RPMI8226 (cell line): ENCODE results near the gene AUTS2.
A peak's percentile ranks its signal among the peaks of the same experiment; 100 is the strongest.

Experiments used
- DNase-seq: peaks from one replicate; pipeline ENCODE4 v3.0.0-alpha.2; 2015

AUTS2 gene

DNA sequence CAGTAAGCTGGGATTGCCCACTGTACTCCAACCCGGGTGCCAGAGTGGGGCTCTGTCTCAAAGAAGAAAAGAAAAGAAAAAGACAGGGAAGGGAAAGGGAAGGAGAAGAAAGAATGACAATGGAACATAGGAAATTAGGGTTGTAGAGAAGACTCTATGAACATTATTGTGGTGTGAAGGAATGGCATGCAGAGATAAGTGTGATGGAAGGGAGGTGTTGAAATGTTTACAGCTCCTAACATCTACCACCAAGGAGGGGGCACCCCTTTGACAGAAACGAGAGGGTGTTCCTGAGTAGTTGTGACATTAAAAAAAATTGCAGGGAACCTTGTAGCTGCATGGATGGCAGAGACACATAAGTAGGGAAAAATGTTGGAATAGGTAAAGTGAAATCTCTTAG, 27.5 kb downstream of the AUTS2 start:
- DNase-seq = no peak

- no peak for DNase-seq
Measured at GRCh38 chr7:69630292-69630691, 32.0 kb downstream of the AUTS2 start.

DNA sequence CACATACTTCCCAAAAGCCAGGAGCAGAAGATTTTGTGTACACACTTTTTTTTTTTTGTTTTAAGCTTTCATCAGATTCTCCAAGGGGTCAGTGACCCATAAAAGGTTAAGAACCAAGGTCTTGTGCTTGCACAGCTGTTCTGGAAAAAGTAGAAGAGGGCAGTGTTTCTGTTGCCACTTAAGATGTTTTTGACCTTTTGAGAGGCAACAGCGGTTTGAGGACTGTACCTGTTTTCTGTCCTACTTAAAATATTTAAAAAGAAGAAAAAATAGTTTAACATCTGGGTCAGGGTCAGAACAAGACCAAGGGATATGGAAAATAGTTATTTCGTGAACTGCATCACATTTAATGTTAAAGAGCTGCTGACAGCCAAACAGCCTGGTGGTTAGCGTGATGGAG, 32.9 kb downstream of the AUTS2 start:
- peak; percentile 28 for DNase-seq

DNA sequence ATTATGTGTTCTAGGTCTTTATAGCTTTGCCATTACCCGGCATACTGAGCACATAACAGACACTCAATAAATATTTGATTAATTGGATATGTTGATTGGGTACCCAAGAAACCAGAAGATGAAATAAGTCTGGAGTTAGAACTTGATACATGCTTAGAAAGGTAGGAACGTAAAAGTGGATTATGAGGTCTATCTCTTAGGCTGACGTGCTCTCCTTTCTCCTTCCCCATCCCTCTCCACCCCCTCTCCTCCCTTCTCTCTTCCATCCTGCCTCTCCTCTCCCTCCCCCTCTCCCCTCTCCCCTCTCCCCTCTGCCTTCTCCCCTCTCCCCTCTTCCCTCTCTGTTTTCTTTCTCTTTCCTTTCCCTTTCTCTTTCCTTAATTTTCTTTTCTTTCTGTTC, 34.0 kb downstream of the AUTS2 start:
- DNase-seq = no peak

- no peak for DNase-seq
Measured at GRCh38 chr7:69633122-69633831, 35.0 kb downstream of the AUTS2 start.

DNA sequence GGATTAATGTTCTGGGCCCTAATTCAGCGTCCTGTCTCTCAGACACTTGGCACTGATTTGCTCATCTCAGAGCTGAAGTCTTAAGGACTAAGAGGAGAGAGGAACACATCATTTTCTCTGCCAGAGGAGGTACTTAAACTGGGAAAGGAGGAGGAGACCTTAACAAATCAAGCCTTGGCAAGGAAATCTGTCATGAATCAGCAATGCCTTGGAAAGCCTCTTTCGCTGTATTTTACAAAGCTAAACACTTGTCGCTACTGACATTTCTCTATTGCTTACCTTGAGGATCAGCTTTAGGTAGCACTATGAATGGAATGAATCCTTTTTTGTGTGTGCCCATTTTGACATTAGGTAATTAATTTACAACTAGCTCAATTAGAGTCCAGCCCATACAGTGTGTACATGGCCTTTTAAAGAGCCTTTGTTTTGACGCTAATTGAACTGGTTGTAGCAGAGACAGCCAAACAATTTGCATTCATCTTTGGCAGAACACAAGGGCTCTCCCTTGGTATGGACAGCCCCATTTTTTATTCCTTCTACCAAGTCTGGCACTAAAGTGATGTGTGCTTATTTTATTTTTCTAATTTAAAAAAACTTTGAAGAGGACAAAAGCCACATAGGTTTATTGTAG, 37.4 kb downstream of the AUTS2 start:
- DNase-seq = no peak

DNA sequence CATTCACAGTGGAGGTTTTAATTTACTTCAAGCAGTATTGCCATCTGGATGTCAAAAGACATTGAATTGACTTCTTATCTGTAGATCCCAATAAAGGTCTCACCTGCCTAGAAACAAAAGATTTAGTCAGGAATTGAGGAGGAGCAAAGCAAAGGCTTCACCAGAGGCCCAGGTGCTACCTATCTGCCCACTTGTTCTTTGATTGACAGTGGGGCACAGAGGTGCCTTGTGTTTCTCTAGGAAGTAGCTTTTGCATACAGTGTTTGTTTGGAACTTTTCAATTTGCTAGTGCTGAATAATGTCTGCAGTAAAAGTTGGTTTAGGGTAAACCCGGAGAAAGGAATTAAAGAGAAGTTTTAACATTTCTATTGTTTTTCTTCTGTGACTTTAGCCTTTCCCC, 40.4 kb downstream of the AUTS2 start:
- no peak for DNase-seq

GRCh38 chr7:69640216-69640615, 41.9 kb downstream of the AUTS2 start:
- DNase-seq = no peak

DNA sequence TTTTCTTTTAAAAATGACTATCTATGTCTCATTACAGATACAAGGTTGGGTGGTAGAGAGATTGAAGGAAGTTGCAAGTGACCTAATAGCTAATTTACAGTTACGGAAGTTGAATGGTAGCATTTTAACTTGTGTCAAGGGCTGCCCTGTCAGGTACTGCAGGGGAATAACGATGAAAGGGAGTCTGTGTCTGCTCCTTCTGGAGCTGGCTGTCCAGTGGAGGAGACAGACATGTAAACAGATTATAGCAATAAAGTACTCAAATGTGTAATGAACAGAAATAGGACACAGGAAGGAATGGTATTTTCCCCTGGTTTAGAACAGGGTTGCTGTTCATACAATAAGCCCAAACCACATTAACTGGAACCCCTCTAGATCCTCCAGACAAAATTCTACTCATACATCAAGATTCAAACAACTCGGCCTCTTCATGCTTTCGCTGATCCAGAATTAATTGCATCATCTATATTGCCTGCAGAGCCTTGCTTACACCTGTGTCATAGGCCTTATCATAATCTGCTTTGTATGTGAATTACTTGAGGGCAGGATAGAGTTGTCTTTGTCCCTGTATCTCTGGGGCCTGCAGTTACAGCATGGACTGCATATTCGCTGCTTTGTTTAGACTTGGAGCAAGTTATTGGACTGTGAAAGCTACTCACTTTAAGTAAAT, 42.8 kb downstream of the AUTS2 start:
- no peak for DNase-seq

DNA sequence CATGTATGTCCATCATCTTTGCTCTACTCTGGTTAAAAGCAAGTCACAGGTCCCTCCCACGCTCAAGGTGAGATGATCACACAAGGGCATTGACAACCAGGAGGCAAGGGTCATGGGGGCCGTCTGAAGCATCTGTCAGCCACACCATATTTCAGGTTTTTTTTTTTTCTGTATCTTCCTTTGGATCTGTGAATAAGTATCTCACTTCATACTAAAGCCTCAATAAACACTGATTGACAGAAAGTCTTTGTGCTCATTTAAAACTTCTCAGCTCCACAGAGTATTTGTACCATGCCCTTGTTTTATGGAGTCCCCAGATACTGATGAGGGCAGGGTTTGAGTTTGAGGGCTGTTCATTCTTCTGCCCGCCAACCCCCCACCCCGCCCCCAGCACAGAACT, 45.0 kb downstream of the AUTS2 start:
- DNase-seq = no peak

DNA sequence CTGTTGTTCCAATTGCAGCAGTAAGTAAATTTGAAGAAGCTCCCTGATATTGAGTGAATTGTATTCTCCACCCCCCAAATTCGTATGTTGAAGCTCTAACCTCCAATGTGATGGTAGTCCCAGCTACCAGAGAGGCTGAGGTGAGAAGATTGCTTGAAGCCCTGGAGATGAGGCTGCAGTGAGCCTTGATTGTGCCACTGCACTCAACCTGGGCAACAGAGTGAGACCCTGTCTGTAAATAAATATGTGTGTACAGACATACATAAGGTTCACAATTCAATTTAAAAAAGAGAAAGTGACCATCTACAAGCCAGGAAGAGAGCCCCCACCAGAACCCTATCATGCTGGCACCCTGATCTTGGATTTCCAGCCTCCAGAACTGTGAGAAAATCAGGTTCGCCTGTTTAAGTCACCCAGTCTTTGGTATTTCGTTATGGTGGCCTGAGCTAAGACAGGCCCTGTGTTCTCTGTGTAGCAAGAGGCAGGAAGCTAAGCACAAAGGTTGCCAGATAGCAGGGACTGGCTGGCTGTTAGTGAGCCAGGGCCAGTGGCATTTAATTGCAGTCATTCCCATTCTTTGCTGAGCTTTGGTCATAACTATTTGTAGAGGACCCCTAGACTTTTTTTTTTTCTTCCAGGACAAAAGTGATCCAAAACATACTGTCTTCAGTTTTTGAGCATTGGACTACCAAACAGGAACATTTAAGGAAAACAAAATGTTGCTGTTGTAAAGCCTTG, 45.6 kb downstream of the AUTS2 start:
- DNase-seq = no peak

GRCh38 chr7:69645683-69646082, 47.4 kb downstream of the AUTS2 start:
- DNase-seq = no peak

- no peak for DNase-seq
Measured at GRCh38 chr7:69651101-69651590, 52.9 kb downstream of the AUTS2 start.

GRCh38 chr7:69652947-69653701, 54.8 kb downstream of the AUTS2 start:
- DNase-seq = no peak

GRCh38 chr7:69653806-69654205, 55.5 kb downstream of the AUTS2 start:
- DNase-seq = no peak

DNA sequence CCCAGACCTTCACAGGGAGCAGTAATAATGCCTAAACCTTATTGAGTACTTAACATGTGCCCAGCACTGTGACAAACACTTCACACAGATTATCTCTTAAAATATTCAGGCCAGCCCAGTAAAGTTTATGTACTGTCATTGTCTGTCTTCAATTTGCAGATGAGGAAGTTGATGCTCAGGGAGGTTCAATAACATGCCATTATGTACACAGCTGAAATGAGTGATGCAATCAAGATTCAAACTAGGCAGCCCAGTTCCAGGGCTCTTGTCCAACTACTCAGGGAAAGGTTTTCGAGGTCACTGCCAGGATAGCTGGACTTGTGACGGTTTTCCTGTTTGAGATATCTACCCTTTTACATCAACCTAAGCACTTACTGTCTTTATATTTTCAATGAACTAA, 56.1 kb downstream of the AUTS2 start:
- peak; percentile 34 for DNase-seq

DNA sequence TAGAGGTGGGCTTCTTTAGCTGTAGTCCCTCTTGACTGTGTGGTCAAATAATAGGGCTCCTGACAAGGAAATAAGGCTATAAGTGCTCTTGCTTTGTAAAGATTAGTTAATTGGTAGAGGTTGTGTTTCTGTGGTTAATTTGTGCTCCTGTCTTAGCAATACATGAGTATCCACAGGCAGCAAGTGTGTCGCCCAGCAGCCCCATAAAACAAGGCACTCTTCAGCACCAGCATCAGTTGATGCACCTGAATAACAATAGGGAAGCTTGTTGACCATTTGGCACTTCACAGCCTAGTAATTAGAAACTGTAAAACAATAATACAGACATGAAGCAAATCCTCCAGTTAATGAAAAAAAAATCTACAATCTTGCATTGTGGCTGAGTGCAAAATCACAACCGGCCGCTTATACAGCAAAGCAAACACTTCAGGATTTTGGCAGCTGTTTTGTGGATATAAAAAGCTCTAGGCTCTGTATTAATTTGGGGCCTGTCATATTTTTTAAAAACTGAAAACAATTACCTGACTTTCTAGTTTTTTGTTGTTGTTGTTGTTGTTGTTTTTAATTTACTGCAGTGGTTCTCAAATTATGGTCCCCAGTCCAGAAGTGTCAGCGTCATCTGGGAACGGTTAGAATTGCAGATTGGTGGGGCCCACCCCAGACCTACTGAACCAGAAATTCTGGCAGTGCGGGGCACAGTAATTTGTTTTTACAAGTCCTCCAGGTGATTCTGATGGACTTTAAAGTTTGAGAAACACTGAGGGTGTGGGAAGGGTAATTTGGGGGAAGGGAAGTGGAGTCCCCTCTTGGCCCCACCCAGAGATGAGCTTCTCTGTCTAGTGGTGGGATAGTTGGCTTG, 56.8 kb downstream of the AUTS2 start:
- no peak for DNase-seq

DNA sequence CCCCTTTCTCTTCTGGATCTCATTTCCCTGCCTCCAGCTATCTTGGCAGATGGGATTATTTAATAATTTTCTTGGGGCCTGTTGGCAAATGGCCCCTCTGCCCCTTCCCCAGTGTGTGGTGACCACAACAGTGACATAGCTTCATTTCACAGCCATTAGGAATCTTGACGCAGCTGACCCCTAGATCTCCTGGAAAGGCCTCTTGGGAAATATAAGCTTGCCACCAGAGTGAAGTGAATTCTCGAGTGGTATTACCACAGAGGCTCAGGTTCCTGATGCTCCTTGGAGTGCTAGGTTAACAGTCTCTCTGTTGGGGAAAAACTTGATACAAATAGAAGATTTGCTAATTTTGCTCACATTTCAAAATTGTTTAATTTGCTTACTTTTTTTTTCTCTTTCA, 57.8 kb downstream of the AUTS2 start:
- no peak for DNase-seq

DNA sequence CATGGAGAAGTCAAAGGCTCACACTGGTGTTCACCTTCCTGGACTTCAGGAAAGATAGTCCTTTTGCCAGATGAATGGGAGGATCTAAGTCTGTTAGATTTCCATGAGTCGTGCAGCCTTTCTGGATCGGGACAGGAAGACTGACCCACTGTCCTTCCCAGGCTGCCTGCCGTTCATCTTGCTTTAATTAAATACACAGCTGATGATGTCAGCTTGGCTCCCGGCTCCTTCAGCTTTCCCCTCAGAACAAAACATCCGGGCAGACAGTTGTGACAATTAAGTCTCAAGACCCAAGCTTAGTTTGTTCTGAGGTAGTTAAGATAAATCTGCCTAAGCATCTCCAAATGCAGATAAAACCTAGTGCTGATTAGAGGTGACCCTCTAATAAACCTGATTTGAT, 58.6 kb downstream of the AUTS2 start:
- DNase-seq = no peak

GRCh38 chr7:69657331-69657730, 59.1 kb downstream of the AUTS2 start:
- DNase-seq = no peak

DNA sequence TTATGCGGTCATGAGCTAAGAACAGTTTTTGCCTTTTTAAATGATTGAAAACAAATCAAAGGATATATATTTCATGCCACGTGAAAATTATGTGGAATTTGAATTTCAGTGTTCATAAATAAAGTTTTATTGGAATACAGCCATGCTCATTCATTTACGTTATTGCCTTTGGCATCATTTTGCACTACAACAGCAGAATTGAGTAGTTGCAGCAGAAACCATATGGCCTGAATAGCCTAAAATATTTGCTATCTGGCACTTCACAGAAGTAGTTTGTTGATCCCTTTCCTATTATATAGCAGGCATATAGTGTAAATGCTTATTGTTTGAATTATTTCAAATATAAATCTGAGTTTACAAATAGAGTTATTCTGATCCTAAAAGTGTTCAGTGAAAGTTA, 59.7 kb downstream of the AUTS2 start:
- no peak for DNase-seq

DNA sequence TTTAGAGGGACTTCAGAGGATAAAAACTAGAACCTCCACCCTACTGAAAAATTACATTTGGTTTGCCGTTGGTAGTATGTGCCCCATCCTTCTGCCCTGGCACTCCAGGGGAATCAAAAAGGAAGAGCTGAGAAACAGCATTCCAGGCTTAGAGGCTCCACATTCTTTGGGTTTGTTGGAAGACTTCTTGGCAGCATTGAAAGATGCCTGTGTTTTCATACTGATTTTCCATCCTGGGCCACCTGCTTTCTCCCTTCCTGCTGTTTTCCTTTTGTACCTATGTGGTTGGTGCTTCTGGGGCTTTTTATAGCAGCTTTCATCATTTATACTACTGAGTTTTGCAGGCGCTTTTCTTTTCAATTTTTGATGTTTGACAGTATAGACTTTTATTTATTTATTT, 61.7 kb downstream of the AUTS2 start:
- no peak for DNase-seq
